ENCODE data around the gene SORCS2.

The SORCS2 gene

GRCh38 chr4:7634661-7635251, 442.4 kb downstream of the SORCS2 start:
- DNase-seq (ENCODE audit: low read depth, low spot score), result no peak

- no peak for DNase-seq (ENCODE audit: low read depth, low spot score)
Observed at GRCh38 chr4:7635445-7636239, 443.3 kb downstream of the SORCS2 start.

GRCh38 chr4:7636240-7636508, 443.8 kb downstream of the SORCS2 start:
- no peak for DNase-seq (ENCODE audit: low read depth, low spot score)

- no peak for DNase-seq (ENCODE audit: low read depth, low spot score)
Observed at GRCh38 chr4:7637139-7637538, 444.8 kb downstream of the SORCS2 start.

GRCh38 chr4:7637971-7638370, 445.6 kb downstream of the SORCS2 start:
- no peak for DNase-seq (ENCODE audit: low read depth, low spot score)

- DNase-seq (ENCODE audit: low read depth, low spot score), result no peak
Observed at GRCh38 chr4:7638489-7638888, 446.2 kb downstream of the SORCS2 start.

GRCh38 chr4:7638984-7639789, 446.8 kb downstream of the SORCS2 start:
- DNase-seq (ENCODE audit: low read depth, low spot score), result no peak

- DNase-seq (ENCODE audit: low read depth, low spot score), result no peak
Observed at GRCh38 chr4:7640136-7640535, 447.8 kb downstream of the SORCS2 start.

- DNase-seq (ENCODE audit: low read depth, low spot score), result no peak
Observed at GRCh38 chr4:7641712-7642111, 449.4 kb downstream of the SORCS2 start.

GRCh38 chr4:7642741-7643458, 450.6 kb downstream of the SORCS2 start:
- DNase-seq (ENCODE audit: low read depth, low spot score), result no peak

- DNase-seq (ENCODE audit: low read depth, low spot score), result no peak
Observed at GRCh38 chr4:7645158-7645557, 452.8 kb downstream of the SORCS2 start.

- DNase-seq (ENCODE audit: low read depth, low spot score), result no peak
Observed at GRCh38 chr4:7645956-7646355, 453.6 kb downstream of the SORCS2 start.

GRCh38 chr4:7646384-7647061, 454.2 kb downstream of the SORCS2 start:
- DNase-seq (ENCODE audit: low read depth, low spot score), result no peak

GRCh38 chr4:7647186-7647585, 454.8 kb downstream of the SORCS2 start:
- no peak for DNase-seq (ENCODE audit: low read depth, low spot score)

- no peak for DNase-seq (ENCODE audit: low read depth, low spot score)
Observed at GRCh38 chr4:7647600-7648543, 455.5 kb downstream of the SORCS2 start.

- no peak for DNase-seq (ENCODE audit: low read depth, low spot score)
Observed at GRCh38 chr4:7648544-7649395, 456.4 kb downstream of the SORCS2 start.

GRCh38 chr4:7649411-7649740, 457.0 kb downstream of the SORCS2 start:
- no peak for DNase-seq (ENCODE audit: low read depth, low spot score)

- no peak for DNase-seq (ENCODE audit: low read depth, low spot score)
Observed at GRCh38 chr4:7649741-7650531, 457.6 kb downstream of the SORCS2 start.

All from iPS DF 19.7 (cell line).